NB4 (cell line): ENCODE measurements around the gene TST.
A peak's percentile ranks its signal among the peaks of the same experiment; 100 is the strongest.

Source experiments
- DNase-seq: peaks from one replicate; pipeline ENCODE4 v3.0.0; 2010; ENCODE audit warnings: low read depth
- H3K4me3 ChIP-seq: one replicate; pipeline ENCODE4 v1.5.1; 2011; ENCODE audit warnings: mild to moderate bottlenecking, low read depth, low read length, moderate library complexity
- MYC ChIP-seq: IDR thresholded peaks from 2 replicates; pipeline ENCODE4 v1.6.1; 2011; ENCODE audit warnings: low read depth, low read length
- POLR2A ChIP-seq: IDR thresholded peaks from 2 replicates; pipeline ENCODE4 v1.6.1; 2011; ENCODE audit warnings: mild to moderate bottlenecking; ENCODE audit not compliant: insufficient read length; ENCODE audit errors: extremely low read depth
- TF ChIP-seq, protein P1 (sequence below): IDR thresholded peaks from one replicate; pipeline ENCODE4 v1.5.1; 2012; ENCODE audit warnings: low read depth, low read length
- TF ChIP-seq, protein P2 (sequence below): IDR thresholded peaks from 2 replicates; pipeline ENCODE4 v1.6.1; 2011; ENCODE audit warnings: low read depth, low read length

Gene TST

GRCh38 chr22:37043828-37044538 is 24.7 kb upstream of the TST start:
- TF ChIP-seq, protein P1, sequence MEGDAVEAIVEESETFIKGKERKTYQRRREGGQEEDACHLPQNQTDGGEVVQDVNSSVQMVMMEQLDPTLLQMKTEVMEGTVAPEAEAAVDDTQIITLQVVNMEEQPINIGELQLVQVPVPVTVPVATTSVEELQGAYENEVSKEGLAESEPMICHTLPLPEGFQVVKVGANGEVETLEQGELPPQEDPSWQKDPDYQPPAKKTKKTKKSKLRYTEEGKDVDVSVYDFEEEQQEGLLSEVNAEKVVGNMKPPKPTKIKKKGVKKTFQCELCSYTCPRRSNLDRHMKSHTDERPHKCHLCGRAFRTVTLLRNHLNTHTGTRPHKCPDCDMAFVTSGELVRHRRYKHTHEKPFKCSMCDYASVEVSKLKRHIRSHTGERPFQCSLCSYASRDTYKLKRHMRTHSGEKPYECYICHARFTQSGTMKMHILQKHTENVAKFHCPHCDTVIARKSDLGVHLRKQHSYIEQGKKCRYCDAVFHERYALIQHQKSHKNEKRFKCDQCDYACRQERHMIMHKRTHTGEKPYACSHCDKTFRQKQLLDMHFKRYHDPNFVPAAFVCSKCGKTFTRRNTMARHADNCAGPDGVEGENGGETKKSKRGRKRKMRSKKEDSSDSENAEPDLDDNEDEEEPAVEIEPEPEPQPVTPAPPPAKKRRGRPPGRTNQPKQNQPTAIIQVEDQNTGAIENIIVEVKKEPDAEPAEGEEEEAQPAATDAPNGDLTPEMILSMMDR: peak; percentile 71
- TF ChIP-seq, protein P2, sequence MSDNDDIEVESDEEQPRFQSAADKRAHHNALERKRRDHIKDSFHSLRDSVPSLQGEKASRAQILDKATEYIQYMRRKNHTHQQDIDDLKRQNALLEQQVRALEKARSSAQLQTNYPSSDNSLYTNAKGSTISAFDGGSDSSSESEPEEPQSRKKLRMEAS: no peak
- no peak for TF ChIP-seq MYC
- no peak for TF ChIP-seq POLR2A
- peak; percentile 82 for DNase-seq
- no peak overlapping the region for H3K4me3 ChIP-seq

- DNase-seq: no peak
- no peak overlapping the region for H3K4me3 ChIP-seq
- TF ChIP-seq, protein P1: no peak
- TF ChIP-seq POLR2A: no peak
- TF ChIP-seq, protein P2: no peak
- TF ChIP-seq MYC: no peak
Measured at GRCh38 chr22:37043209-37043827, 24.1 kb upstream of the TST start.

DNA sequence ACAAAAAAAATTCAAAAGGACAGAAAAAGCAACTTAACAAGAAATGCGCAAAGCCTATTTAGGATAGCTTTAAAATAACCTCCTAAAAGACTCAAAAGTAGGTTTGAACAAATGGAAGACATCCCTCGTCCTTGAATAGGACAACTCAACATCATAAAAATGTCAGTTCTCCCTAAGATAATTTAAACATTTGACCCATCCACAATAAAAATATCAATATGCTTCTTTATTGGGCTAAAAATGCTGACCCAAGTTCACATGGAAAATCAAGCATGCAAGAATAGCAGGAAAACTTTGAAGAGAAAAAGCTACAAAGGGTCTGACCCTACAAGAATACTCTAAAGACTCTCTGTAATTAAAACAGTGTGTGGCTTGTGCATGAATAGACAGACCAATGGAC is 20.2 kb upstream of the TST start:
- no peak overlapping the region for H3K4me3 ChIP-seq
- no peak for DNase-seq
- TF ChIP-seq POLR2A: no peak
- TF ChIP-seq, protein P2: no peak
- TF ChIP-seq, protein P1: no peak

DNA sequence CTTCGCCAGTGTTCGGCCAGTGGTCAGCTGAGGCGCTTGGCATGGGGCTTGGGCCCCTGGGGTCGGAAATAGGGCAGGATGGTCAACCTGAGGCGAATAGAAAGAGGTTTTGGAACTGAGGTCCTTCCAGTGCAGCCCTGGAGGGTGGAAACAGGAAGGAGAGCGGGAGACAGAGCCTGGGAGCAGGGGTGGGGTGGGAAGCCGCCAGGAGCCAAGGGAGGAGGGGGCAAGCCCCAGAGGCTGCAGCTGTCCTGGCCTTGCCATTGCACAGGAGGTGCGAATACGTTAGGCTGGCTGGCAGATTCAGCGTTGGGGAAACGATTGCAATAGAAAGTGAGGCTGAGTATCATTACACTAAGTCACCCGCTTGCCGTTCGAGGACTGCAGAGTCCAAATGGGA is 18.4 kb upstream of the TST start:
- DNase-seq: no peak
- H3K4me3 ChIP-seq: no peak overlapping the region
- TF ChIP-seq, protein P2: no peak
- TF ChIP-seq POLR2A: no peak
- no peak for TF ChIP-seq MYC
- TF ChIP-seq, protein P1: no peak

- TF ChIP-seq POLR2A (no peak), MYC (no peak)
- TF ChIP-seq, protein P2: no peak
- TF ChIP-seq, protein P1: no peak
- no peak overlapping the region for H3K4me3 ChIP-seq
- no peak for DNase-seq
Measured at GRCh38 chr22:37036655-37037377, 17.6 kb upstream of the TST start.
